Right lobe of liver (tissue), 6 donors: ENCODE results near the gene SKP1. TPM values are rescaled to one million over a fixed set of nuclear protein-coding genes. Genes with fewer than 3 reads are reported as not detected.
A peak's percentile ranks its signal among the peaks of the same experiment; 100 is the strongest.

Source experiments
- ATAC-seq, 4 donors: fragments of 200-7000 bp; cut with Tn5 transposase; one replicate each; pipeline ENCODE4 v1.9.1; 2020; ENCODE audit warnings: mild to moderate bottlenecking in 4 of 4, moderate library complexity in 4 of 4
- DNase-seq, 3 donors: peaks; one replicate each; pipeline ENCODE4 v3.0.0-alpha.2; 2020
- H3K27ac ChIP-seq, 3 donors: fragments of 200-600 bp; one replicate each; pipeline ENCODE4 v1.8.0; 2022
- H3K27me3 ChIP-seq, 2 donors: fragments of 200-600 bp; one replicate each; pipeline ENCODE4 v1.8.0; 2022
- H3K36me3 ChIP-seq, 4 donors: fragments of 200-600 bp; sonication (generic) in 1 of 4; one replicate each; pipeline versions ENCODE4 v1.5.1 to v1.8.0; 2017 to 2022; ENCODE audit warnings: control low read depth in 1 of 4
- H3K4me1 ChIP-seq, 4 donors: fragments of 200-600 bp; sonication (generic) in 1 of 4; one replicate each; pipeline versions ENCODE4 v1.5.1 to v1.8.0; 2017 to 2022; ENCODE audit warnings: control low read depth in 1 of 4
- H3K4me3 ChIP-seq, 3 donors: fragments of 200-600 bp; one replicate each; pipeline ENCODE4 v1.8.0; 2022
- H3K9me3 ChIP-seq, 4 donors: fragments of 200-600 bp; sonication (generic) in 1 of 4; one replicate each; pipeline versions ENCODE4 v1.5.1 to v1.8.0; 2017 to 2022; ENCODE audit warnings: control low read depth in 1 of 4
- POLR2A ChIP-seq: fragments of 450-650 bp; IDR thresholded peaks from one replicate; pipeline ENCODE4 v1.6.1; 2017; ENCODE audit warnings: antibody characterized with exemption, mild to moderate bottlenecking
- WGBS: methylation state at CpG from one replicate; pipeline ENCODE4 v1.1.6; 2018; ENCODE audit warnings: low coverage, low lambda C conversion rate; ENCODE audit not compliant: insufficient coverage; ENCODE audit errors: missing lambda C conversion rate; 5-methylcytosine and 5-hydroxymethylcytosine counted together
- intact Hi-C, 2 donors: fragments of 100-400 bp; cut with DNase I; formaldehyde crosslinking; loops; one replicate each; pipeline versions ENCODE4 v1.11.2 to v1.14.1; 2022
- total RNA-seq, 6 experiments: library from RNA; depleted of rRNA in 2 of 6; stranded (reverse); fragments of >200 nt in 2 of 6; fragmentation: NEBNext Ultra II Directional in 3 of 6; extraction: Animal tissue kit (Norgen Biotek cat#: 25700) in 3 of 6; gene quantifications; one replicate each; pipeline versions ENCODE4 v1.1.0 to v1.2.4, GENCODE V29; 2016 to 2023
- TF ChIP-seq, protein P1 (sequence below), 4 donors: fragments of 200-600 bp in 3 of 4; fragments of 450-650 bp in 1 of 4; IDR thresholded peaks; one replicate each; pipeline versions ENCODE4 v1.5.1 to v1.8.0; 2016 to 2022; ENCODE audit warnings: antibody characterized with exemption in 4 of 4, mild to moderate bottlenecking in 2 of 4
- donor health status: DM: no; HTN: yes; CAD: no.
- donor health status: DM: no; HTN: no; CAD: no.
- donor health status: DM: no; HTN: no; CAD: no.
- donor health status: DM: no; HTN: yes; CAD: no.
- donor health status: DM: no; HTN: yes; CAD: no.

The SKP1 gene
- total RNA-seq, 6 experiments from 2014 or later: 125 to 186 (median 149) TPM

DNA sequence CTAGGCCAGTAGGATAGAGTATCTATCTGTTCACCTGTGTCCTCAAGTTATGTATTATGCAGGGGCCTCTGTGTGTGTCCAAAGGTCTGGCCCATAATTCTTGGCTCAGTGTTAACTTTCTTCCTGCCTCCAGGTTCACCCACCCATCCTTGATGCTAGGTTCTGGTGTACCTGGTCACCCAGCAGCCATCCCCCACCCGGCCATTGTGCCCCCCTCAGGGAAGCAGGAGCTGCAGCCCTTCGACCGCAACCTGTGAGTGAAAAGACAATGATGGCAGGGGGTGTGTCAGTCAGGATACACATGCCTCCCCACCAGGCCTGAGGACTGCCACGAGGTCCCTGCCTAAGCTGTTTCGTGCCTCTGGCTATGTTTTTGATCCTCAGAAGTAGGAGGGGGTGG is 34.7 kb downstream of the SKP1 start:
- ATAC-seq: no peak

DNA sequence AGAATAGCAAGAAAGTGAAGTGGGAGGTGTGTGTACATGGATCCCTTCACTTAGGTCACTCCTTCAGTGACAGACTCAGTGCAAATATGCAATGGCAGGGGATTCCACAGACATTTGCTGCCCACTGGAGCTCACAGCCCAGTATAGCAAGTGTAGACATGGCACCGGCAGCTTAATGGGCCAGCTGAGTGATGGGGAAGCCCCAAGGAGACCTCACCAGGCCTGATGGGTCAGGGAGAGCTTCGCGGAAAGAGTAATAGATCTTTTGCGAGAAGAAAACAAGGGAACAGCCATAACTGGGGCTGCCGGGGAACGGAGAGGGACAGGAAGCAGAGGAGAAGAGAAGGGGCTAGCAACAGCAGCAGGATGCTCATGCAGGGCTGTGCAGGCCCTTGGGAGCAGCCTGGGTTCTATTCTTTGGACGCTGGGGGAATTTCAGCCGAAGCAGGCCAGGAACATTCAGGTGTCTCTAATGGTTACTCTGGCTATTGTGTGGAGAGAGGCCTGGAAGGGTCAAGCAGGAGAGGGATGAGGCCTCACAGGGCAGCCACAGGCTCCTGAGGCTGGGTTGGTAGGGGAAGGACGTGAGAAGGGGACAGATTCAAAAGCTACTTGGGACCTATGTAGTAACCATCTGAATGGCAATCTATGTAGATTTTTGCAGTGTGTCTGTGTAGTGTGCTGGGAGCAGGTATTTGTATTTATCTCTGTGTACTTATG is 35.3 kb downstream of the SKP1 start:
- ATAC-seq (no peak), DNase-seq (no peak)
- Histone ChIP-seq H3K4me1 (no peaks in the 10 kb centered on the region), H3K9me3 (no peaks in the 10 kb centered on the region), H3K4me3 (no peak overlapping the region), H3K27ac (no peak overlapping the region), H3K27me3 (no peaks in the 10 kb centered on the region), H3K36me3 (peaks cover 0 to 26% (median 10%) of the 10 kb centered on the region in 4 donors)
- intact Hi-C loops: loop anchor here (5.0 kb wide), 1 partner anchor 99 kb away; no protein-coding TSS in a partner anchor
- WGBS: 78% methylated on average over 7 of the region's 9 CpGs
- TF ChIP-seq, protein P1, sequence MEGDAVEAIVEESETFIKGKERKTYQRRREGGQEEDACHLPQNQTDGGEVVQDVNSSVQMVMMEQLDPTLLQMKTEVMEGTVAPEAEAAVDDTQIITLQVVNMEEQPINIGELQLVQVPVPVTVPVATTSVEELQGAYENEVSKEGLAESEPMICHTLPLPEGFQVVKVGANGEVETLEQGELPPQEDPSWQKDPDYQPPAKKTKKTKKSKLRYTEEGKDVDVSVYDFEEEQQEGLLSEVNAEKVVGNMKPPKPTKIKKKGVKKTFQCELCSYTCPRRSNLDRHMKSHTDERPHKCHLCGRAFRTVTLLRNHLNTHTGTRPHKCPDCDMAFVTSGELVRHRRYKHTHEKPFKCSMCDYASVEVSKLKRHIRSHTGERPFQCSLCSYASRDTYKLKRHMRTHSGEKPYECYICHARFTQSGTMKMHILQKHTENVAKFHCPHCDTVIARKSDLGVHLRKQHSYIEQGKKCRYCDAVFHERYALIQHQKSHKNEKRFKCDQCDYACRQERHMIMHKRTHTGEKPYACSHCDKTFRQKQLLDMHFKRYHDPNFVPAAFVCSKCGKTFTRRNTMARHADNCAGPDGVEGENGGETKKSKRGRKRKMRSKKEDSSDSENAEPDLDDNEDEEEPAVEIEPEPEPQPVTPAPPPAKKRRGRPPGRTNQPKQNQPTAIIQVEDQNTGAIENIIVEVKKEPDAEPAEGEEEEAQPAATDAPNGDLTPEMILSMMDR (IDR thresholded peaks at IDR 0.05): no peak
- no peak for TF ChIP-seq POLR2A

More for the DNA sequence above, 34.7 kb downstream of the SKP1 start:
- TF ChIP-seq, protein P1 (IDR thresholded peaks at IDR 0.05): no peak
- TF ChIP-seq POLR2A: no peak
- no peak overlapping the region for H3K27ac ChIP-seq
- intact Hi-C loops: loop anchor here (5.0 kb wide), 1 partner anchor 100 kb away; no protein-coding TSS in a partner anchor
- WGBS: 83% methylated on average over 4 of the region's 5 CpGs
- H3K27me3 ChIP-seq: no peaks in the 10 kb centered on the region
- no peaks in the 10 kb centered on the region for H3K9me3 ChIP-seq
- DNase-seq: no peak
- no peaks in the 10 kb centered on the region for H3K4me1 ChIP-seq
- no peak overlapping the region for H3K4me3 ChIP-seq
- peaks cover 0 to 25% (median 10%) of the 10 kb centered on the region in 4 donors for H3K36me3 ChIP-seq

DNA sequence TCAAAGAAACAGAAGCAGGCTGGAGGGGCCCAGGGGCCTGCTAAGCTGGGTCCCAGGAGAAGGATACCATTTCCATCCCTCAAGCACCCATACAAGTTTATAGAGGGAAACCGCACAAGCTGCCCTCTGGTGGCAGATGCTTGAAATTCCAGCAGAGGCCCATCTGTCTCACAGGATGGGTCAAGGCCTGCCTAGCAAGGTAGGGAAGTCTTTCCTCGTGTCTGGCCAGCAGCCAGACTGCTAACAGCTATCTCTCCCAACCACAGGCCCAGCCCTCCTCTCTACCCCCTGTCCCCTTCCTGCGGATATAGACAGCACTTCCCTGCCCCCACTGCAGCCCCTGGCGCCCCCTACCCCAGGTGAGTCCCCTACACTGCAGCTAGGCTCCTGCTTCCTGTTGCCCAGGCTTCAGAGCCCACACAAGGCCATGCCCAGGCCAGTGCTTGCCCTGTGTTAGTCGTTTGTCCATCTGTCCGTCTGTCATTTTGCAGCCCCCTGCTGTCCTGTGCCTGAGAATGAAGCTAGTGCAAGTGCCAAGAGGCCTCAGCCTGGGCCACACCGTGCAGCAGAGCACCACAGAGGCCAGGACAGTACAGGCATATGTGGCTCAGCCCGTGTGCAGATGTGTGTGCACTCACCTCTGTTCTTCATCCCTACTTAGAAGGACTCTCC is 36.1 kb downstream of the SKP1 start:
- peaks cover 0 to 25% (median 8%) of the 10 kb centered on the region in 4 donors for H3K36me3 ChIP-seq
- H3K27ac ChIP-seq: no peak overlapping the region
- H3K27me3 ChIP-seq: no peaks in the 10 kb centered on the region
- no peaks in the 10 kb centered on the region for H3K4me1 ChIP-seq
- DNase-seq: peak; percentile 76 to 79 (median 77)
- TF ChIP-seq POLR2A: no peak
- TF ChIP-seq, protein P1 (IDR thresholded peaks at IDR 0.05): peak; percentile 71 to 86 (median 83)
- 16% methylated on average over 5 of the region's 8 CpGs for WGBS
- H3K9me3 ChIP-seq: no peaks in the 10 kb centered on the region
- intact Hi-C loops: loop anchor here (5.0 kb wide), 1 partner anchor 98 kb away; no protein-coding TSS in a partner anchor
- no peak overlapping the region for H3K4me3 ChIP-seq
- ATAC-seq: peak; percentile 83 to 92 (median 86)

DNA sequence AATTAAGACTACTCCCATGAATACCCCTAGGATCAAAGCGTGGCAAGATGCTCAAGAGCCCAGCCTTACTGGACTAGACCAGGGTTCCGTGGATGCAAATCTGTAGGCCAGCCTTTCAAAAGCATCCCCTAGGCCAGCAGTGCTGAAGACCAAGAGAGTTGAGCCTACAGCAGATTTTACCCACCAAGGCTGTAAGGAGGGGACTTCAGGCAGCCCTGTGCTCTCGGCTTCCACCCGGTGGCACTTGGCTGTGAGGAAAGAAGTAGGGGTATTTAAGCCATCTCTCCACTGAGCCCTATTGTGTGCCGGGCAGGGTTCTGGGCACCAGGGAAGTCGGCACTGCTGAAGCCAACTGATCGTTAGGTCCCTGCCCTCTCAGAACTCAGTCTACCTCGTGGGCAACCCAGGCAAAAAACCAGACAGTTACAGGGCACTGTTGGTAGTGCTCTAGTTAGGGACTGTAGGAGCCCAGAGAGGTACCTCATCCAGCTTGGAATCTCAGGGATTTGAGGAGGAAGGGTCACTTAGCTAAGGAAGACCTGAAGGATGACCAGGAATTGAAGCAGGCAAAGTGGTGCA is 36.8 kb downstream of the SKP1 start:
- no peak for TF ChIP-seq POLR2A
- TF ChIP-seq, protein P1 (IDR thresholded peaks at IDR 0.05): no peak
- Histone ChIP-seq H3K27ac (no peak overlapping the region), H3K4me1 (no peaks in the 10 kb centered on the region), H3K27me3 (no peaks in the 10 kb centered on the region), H3K9me3 (no peaks in the 10 kb centered on the region), H3K4me3 (no peak overlapping the region), H3K36me3 (peaks cover 0 to 18% (median 3%) of the 10 kb centered on the region in 4 donors)
- ATAC-seq: no peak
- 87% methylated on average over 4 of the region's 8 CpGs for WGBS
- intact Hi-C loops: loop anchor here (5.0 kb wide), 1 partner anchor 98 kb away; no protein-coding TSS in a partner anchor
- no peak for DNase-seq
